Thoracic aorta (tissue), 2 donors: Measurements from ENCODE around the gene TPSD1. TPM values are rescaled to one million over a fixed set of nuclear protein-coding genes. Genes with fewer than 3 reads are reported as not detected.

ENCODE experiments used
- ATAC-seq: fragments of 150-250 bp; one replicate; pipeline ENCODE4 v1.8.0; 2017; ENCODE audit warnings: low read depth; ENCODE audit not compliant: insufficient number of reproducible peaks, low FRiP score
- DNase-seq: peaks from one replicate; pipeline ENCODE4 v3.0.0-alpha.2; 2020; ENCODE audit warnings: low spot score
- H3K27ac ChIP-seq, 2 donors: fragments of 200-600 bp; sonication (generic); 1 replicate in 1 of 2; 2 replicates in 1 of 2; pipeline ENCODE4 v1.5.1; 2016; ENCODE audit warnings: mild to moderate bottlenecking in 2 of 2, moderate library complexity in 2 of 2
- H3K27me3 ChIP-seq: fragments of 200-600 bp; sonication (generic); replicated peaks from 2 replicates; pipeline ENCODE4 v1.6.0; 2016; ENCODE audit warnings: mild to moderate bottlenecking; ENCODE audit not compliant: insufficient read depth
- H3K36me3 ChIP-seq: fragments of 200-600 bp; sonication (generic); one replicate; pipeline ENCODE4 v1.5.1; 2016
- H3K4me1 ChIP-seq, 2 donors: fragments of 200-600 bp; sonication (generic); 1 replicate in 1 of 2; 2 replicates in 1 of 2; pipeline versions ENCODE4 v1.5.1 to v1.6.0; 2016; ENCODE audit warnings: low read depth in 2 of 2, mild to moderate bottlenecking in 1 of 2; ENCODE audit not compliant: control insufficient read depth in 1 of 2
- H3K4me3 ChIP-seq: fragments of 200-600 bp; sonication (generic); 2 replicates; pipeline ENCODE4 v1.5.1; 2016; ENCODE audit warnings: mild to moderate bottlenecking
- H3K9me3 ChIP-seq: fragments of 200-600 bp; sonication (generic); 2 replicates; pipeline ENCODE4 v1.5.1; 2016
- total RNA-seq, 2 donors: library from RNA; depleted of rRNA; stranded (reverse); fragments of >200 nt; gene quantifications; one replicate each; pipeline versions ENCODE4 v1.1.0 to v1.2.3, GENCODE V29; 2016
- TF ChIP-seq, protein P1 (sequence below): fragments of 200-600 bp; sonication (generic); IDR thresholded peaks from one replicate; pipeline ENCODE4 v1.5.1; 2019; ENCODE audit warnings: antibody characterized with exemption

Gene TPSD1
- total RNA-seq, 2 donors from 2014 or later: 3.1 TPM; not detected in 1

DNA sequence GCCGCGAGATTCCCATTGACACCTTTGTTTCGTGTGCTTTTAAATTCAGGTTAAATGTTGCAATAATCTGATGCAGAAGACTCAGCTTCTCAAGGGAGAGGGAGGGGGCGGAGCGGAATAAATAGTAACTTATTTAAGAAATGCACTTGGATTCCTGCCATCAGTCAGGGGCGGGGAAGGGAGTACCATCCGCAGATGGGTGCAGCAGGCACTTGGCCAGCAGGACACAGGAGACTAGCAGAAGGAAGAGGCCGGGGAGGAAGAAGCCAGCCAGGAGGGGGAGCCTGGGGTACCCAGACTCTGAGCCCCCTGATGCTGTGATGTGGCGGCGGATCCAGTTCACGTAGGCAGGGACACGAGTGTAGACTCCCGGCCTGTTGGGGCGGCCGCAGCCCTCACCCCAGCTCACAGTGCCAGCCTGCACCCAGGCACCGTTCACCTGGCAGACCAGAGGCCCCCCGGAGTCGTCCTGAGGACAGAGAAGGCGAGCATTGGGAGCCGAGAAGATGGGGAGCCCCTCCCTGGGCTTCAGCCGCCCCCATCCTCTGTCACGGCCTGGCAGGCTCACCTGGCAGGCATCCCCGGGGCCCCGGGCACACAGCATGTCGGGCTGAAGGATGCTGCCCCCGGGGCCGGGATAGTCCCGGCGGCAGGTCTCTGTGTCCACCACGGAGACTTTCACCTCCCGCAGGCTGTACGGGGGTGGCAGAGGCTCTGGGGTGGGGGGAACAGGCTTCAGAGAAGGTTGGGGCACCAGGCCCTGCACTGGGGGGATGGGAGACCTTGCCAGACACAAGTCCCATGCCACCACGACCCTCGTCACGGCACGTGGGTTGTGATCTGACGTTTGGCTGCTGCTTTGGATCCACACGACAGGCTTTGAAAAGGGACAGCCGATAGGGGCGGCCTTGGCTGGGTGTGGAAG is 34.0 kb upstream of the TPSD1 start:
- DNase-seq (no peak), ATAC-seq (no peak)
- Histone ChIP-seq H3K27me3 (no peaks in the 10 kb centered on the region), H3K9me3 (no peaks in the 10 kb centered on the region), H3K27ac (no peak overlapping the region), H3K4me1 (no peaks in the 10 kb centered on the region), H3K4me3 (no peak overlapping the region), H3K36me3 (no peaks in the 10 kb centered on the region)
- TF ChIP-seq, protein P1, sequence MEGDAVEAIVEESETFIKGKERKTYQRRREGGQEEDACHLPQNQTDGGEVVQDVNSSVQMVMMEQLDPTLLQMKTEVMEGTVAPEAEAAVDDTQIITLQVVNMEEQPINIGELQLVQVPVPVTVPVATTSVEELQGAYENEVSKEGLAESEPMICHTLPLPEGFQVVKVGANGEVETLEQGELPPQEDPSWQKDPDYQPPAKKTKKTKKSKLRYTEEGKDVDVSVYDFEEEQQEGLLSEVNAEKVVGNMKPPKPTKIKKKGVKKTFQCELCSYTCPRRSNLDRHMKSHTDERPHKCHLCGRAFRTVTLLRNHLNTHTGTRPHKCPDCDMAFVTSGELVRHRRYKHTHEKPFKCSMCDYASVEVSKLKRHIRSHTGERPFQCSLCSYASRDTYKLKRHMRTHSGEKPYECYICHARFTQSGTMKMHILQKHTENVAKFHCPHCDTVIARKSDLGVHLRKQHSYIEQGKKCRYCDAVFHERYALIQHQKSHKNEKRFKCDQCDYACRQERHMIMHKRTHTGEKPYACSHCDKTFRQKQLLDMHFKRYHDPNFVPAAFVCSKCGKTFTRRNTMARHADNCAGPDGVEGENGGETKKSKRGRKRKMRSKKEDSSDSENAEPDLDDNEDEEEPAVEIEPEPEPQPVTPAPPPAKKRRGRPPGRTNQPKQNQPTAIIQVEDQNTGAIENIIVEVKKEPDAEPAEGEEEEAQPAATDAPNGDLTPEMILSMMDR: no peak

DNA sequence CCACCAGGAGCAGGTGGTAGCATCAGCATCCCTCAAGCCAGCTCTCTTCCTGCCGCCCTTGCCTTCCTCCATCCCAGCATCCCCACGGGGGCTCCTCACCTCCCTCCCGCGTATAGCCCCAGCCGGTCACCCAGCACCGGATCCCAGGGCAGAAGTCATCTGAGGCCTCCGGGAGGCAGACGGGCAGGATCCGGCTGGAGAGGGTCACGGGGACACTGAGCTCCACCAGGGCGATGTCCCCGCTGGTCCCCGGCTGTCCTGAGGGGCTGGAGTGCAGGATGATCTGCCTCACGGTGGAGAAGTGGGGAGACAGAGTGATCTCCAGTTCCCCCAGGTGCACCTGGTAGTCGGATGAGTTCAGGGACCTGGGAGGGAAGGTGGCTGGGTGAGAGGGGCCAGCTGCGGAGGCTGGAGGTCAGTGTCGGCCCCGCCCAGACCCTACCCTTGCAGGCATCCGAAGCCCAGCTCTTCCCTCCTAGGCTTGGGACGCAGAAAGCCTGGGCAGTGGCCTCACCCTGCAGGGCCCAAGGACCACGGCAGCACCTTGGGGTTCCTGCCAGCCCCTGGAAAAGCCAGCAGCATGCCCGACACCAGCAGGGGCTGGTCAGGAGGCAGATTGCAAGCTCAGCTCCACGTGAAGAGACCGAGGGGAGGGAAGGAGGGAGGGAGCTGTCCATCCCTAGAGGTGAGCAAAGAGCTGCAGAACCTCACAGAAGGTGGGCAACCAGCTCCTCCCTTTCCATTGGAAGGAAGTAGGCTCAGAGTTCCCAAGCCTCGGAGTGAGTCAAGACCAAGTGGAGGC is 33.1 kb upstream of the TPSD1 start:
- H3K27me3 ChIP-seq: no peaks in the 10 kb centered on the region
- no peak for ATAC-seq
- no peaks in the 10 kb centered on the region for H3K4me1 ChIP-seq
- no peak for DNase-seq
- TF ChIP-seq, protein P1: no peak
- no peaks in the 10 kb centered on the region for H3K36me3 ChIP-seq
- no peaks in the 10 kb centered on the region for H3K9me3 ChIP-seq
- H3K4me3 ChIP-seq: no peak overlapping the region
- no peak overlapping the region for H3K27ac ChIP-seq

DNA sequence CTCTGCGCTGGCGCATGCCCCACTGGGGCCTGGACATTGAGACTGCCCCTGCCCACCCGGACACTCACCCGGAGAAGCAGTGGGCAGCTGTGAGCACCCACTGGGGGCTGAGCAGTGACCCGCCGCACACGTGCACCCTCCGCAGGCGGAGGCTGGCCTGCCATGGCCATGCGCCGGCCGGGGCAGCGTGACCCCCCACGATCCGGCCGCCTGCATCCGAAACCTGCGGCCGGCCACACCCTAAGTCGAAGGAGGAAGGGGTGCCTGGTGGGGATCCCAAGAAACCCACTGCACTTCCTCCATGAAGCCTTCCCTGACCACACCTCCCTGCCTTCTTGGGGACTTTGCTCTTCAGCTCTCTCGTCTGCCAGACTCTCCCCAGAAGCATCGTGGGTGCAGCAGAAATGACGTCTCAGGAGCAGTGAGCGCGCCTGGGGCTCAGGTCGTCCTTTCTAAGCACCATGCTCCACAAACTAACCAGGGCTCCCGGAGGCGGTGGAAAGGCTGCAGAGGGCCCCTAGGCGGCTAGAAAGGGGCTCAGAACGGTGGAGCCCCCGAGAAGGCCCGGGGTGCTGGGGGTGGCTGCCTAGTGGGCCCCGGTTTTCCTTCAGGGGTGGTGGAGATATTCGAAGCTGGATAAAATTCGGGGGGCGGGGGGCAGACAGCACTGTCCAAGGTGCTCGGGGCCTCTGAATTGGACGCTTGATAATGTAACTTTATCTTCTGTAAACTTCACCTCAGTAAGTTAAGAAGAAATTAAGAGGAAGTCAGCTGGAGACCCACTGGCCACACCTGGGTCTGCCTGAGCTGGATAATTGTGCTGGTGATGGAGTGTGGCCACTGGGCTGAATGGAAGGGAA is 32.3 kb upstream of the TPSD1 start:
- Histone ChIP-seq H3K4me1 (no peaks in the 10 kb centered on the region), H3K27me3 (no peaks in the 10 kb centered on the region), H3K27ac (no peak overlapping the region), H3K36me3 (no peaks in the 10 kb centered on the region), H3K9me3 (no peaks in the 10 kb centered on the region), H3K4me3 (no peak overlapping the region)
- TF ChIP-seq, protein P1: no peak
- DNase-seq: no peak
- ATAC-seq: no peak

DNA sequence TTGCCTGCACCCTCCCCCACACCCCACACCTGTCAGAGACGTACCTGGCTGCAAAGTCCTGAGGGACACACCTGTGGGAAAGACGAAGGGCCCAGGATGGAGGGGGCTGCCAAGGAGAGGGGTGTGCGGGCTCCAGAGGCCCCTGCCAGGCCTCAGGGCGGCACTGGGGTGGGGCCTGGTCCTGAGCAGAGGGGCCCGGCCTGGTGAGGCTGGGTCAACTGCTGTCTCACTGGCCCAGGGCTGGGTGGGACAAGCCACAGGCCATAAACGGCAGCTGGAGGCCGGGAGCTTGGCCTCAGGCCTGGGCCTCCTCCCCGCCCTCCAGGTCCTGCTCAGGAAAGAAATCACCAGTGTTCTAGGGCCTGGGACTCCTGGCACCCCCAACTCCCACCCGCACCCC is 31.3 kb upstream of the TPSD1 start:
- Histone ChIP-seq H3K9me3 (no peaks in the 10 kb centered on the region), H3K27ac (no peak overlapping the region), H3K4me1 (no peaks in the 10 kb centered on the region), H3K36me3 (no peaks in the 10 kb centered on the region), H3K4me3 (no peak overlapping the region), H3K27me3 (no peaks in the 10 kb centered on the region)
- DNase-seq (no peak), ATAC-seq (no peak)
- TF ChIP-seq, protein P1: no peak
